H1 (cell line): ENCODE results near the gene CEP68. TPM values are rescaled to one million over a fixed set of nuclear protein-coding genes. Genes with fewer than 3 reads are reported as not detected.

Experiments used
- CHD7 ChIP-seq: fragments of 300-600 bp; sonication (generic); IDR thresholded peaks from 2 replicates; pipeline ENCODE4 v1.7.1; 2012; ENCODE audit warnings: low read length, moderate library complexity, mild to moderate bottlenecking, inconsistent platforms; ENCODE audit not compliant: insufficient replicate concordance
- polyA plus RNA-seq, 7 experiments: library from polyadenylated mRNA; depleted of rRNA in 3 of 7; stranded (reverse) in 5 of 7; unstranded in 2 of 7; fragments of >200 nt in 5 of 7; fragments of 200-250 nt in 2 of 7; gene quantifications; 1 replicate in 5 of 7; 2 replicates in 1 of 7; 4 replicates in 1 of 7; pipeline versions ENCODE4 v1.2.1 to v1.2.3, GENCODE V29; 2011 to 2013; ENCODE audit warnings: missing spikeins in 2 of 7, mixed read lengths in 2 of 7
- total RNA-seq: library from RNA; stranded (reverse); fragmentation: NEBNext Ultra II Directional; extraction: Animal tissue kit (Norgen Biotek cat#: 25700); gene quantifications from 2 replicates; pipeline ENCODE4 v1.2.1, GENCODE V29; 2021

CEP68 gene
- total and polyA plus RNA-seq, 2 of the 8 experiments (the other 6 are each of a cell fraction or from before 2014, with no cell fraction given): 23.2 to 24.7 TPM

- TF ChIP-seq CHD7: no peak
- TF ChIP-seq, all 59 proteins: peak for 0
Measured at GRCh38 chr2:65019675-65020195, 36.5 kb upstream of the CEP68 start (continued).
